ENCODE results near the gene PEAK1. TPM values are rescaled to one million over a fixed set of nuclear protein-coding genes. Genes with fewer than 3 reads are reported as not detected.

PEAK1 gene
- polyA plus RNA-seq, 1 experiment = 52.1 TPM

DNA sequence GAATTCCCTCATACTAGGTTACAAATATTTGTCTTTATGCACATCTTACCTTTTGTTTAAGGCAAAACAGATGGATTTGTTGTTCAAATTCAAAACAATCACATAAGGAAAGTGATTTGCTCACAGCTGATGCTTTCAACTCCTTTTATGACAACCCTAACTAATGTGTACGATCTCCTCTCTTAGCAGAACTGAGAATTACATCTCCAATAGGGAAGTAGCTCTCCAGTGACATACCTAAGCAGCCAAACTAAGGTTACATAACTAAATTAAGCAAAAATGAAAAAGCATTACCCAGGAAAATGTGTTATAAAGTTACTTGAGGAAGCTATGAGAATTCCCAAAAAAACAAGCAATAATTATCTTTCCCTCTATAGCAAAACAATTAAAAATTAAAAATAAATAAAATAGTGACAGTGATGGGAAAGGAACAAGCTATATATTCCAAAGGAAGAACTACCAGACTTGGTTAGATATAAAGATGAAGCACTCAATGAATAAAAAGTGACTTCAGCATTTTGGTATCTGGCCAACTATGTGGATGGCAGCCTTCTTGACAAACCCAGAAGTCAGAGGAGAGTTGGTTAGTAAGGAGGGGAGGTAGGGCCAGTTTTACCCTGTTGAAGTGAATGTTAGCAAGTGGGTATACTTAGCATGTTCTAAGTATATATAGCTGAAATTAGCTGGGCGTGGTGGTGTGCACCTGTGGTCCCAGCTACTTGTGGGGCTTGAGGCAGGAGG, 32.4 kb downstream of the PEAK1 start:
- ChIA-PET CTCF (no interaction called here), POLR2A (no interaction called here)
- DNase-seq (ENCODE audit: low read depth, low spot score) = no peak
- no peaks in the 10 kb centered on the region for H3K27me3 ChIP-seq (ENCODE audit: control insufficient read depth, insufficient read depth, low read length)
- H3K9me3 ChIP-seq (ENCODE audit: control insufficient read depth, insufficient read depth, low read length) = no peaks in the 10 kb centered on the region
- TF ChIP-seq, protein P1, sequence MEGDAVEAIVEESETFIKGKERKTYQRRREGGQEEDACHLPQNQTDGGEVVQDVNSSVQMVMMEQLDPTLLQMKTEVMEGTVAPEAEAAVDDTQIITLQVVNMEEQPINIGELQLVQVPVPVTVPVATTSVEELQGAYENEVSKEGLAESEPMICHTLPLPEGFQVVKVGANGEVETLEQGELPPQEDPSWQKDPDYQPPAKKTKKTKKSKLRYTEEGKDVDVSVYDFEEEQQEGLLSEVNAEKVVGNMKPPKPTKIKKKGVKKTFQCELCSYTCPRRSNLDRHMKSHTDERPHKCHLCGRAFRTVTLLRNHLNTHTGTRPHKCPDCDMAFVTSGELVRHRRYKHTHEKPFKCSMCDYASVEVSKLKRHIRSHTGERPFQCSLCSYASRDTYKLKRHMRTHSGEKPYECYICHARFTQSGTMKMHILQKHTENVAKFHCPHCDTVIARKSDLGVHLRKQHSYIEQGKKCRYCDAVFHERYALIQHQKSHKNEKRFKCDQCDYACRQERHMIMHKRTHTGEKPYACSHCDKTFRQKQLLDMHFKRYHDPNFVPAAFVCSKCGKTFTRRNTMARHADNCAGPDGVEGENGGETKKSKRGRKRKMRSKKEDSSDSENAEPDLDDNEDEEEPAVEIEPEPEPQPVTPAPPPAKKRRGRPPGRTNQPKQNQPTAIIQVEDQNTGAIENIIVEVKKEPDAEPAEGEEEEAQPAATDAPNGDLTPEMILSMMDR (IDR thresholded peaks at IDR 0.05; ENCODE audit: low read depth, low read length) = no peak
- no peak overlapping the region for H3K4me3 ChIP-seq (ENCODE audit: low read depth, low read length)
- no peak overlapping the region for H3K27ac ChIP-seq (ENCODE audit: low read depth, low read length)

DNA sequence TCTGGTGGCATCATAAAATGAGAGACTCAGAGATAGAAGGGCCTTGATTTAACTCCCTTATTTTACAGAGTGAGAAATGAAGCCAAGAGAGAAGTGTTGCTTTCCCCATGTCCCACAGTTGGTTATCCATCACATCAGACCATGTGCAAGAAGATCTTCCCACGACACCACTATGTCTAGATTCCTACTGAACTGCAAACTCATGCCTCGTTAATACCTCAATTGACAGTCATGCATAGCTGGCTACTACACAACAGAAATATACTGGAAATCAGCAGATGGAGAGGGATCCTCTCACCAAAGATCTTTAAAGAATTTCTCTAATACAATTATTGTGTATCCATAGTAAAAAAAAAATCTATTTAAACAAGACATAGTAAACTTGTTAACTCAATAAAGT, 33.3 kb downstream of the PEAK1 start:
- POLR2A ChIA-PET = interaction anchor here (0.5 kb wide), 1 partner anchor 1753 kb away, joined by 8 read pairs; no protein-coding TSS in a partner anchor

DNA sequence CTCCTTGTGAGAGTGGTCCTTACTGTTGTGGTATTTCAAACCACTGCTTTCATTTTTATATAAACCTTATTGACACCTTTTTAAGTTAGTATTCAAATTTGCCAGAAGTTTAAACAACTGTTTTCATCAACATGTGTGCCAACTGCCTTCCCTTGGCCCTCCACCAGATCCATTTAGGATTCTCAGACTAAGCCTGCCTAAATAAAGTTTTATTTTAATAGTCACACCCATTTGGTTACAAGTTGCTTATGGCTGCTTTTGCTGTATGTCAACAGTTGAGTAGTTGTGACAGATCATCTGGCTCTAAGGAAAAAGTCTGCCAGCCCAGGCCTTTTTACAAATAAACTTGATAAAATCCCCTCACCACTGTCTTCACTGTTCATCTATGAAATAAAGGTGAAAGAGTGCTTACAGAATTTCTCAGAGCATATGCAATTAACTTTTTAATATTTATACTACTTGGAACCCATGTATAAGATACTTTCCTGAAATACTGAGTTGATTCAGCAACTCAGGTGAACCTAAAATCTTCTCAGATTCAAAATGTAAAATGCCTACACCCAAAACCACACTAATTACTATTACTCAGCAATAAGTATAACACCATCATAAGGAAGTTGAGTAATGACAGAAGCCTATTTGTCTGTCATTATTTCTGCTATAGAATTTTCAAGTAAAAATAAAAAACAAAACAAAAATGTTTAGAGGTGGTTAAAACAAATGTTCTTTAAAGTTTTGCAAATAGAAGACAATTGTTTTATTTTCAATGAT, 35.1 kb downstream of the PEAK1 start:
- no peak overlapping the region for H3K27ac ChIP-seq (ENCODE audit: low read depth, low read length)
- ChIA-PET POLR2A (no interaction called here), CTCF (interaction anchor here (0.9 to 1.0 kb wide), 2 partner anchors 17 to 158 kb away, joined by 3 read pairs; no protein-coding TSS in a partner anchor)
- H3K4me3 ChIP-seq (ENCODE audit: low read depth, low read length) = no peak overlapping the region
- no peak for DNase-seq (ENCODE audit: low read depth, low spot score)
- H3K27me3 ChIP-seq (ENCODE audit: control insufficient read depth, insufficient read depth, low read length) = no peaks in the 10 kb centered on the region
- H3K9me3 ChIP-seq (ENCODE audit: control insufficient read depth, insufficient read depth, low read length) = no peaks in the 10 kb centered on the region
- TF ChIP-seq, protein P1 (IDR thresholded peaks at IDR 0.05; ENCODE audit: low read depth, low read length) = no peak

More for the DNA sequence above, 33.3 kb downstream of the PEAK1 start:
- CTCF ChIA-PET = no interaction called here
- no peak overlapping the region for H3K27ac ChIP-seq (ENCODE audit: low read depth, low read length)
- no peaks in the 10 kb centered on the region for H3K9me3 ChIP-seq (ENCODE audit: control insufficient read depth, insufficient read depth, low read length)
- no peak for DNase-seq (ENCODE audit: low read depth, low spot score)
- H3K4me3 ChIP-seq (ENCODE audit: low read depth, low read length) = no peak overlapping the region
- TF ChIP-seq, protein P1 (IDR thresholded peaks at IDR 0.05; ENCODE audit: low read depth, low read length) = no peak
- no peaks in the 10 kb centered on the region for H3K27me3 ChIP-seq (ENCODE audit: control insufficient read depth, insufficient read depth, low read length)

DNA sequence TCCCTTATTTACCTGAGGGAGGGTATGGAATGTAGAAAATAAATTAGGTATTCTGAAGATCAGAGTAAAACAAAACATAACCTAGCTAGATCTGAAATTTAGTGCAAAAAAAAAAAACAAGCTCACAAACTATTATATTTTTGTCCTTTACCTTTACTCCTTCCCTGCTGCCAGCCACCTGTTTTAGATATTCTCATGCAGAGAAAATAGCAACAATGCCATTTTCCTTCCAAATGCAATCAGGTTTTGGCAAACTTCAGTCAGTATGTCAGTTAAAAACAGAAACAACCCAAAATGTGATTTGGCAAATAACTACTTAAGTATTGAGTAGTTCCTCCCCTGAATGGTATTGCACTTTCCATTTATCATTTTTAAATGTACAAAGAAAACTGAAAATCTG, 35.8 kb downstream of the PEAK1 start:
- POLR2A ChIA-PET = no interaction called here

More for the DNA sequence above, 35.8 kb downstream of the PEAK1 start:
- CTCF ChIA-PET = interaction anchor here (0.9 to 1.0 kb wide), 2 partner anchors 17 to 159 kb away, joined by 3 read pairs; no protein-coding TSS in a partner anchor
- H3K27ac ChIP-seq (ENCODE audit: low read depth, low read length) = no peak overlapping the region
- no peak for DNase-seq (ENCODE audit: low read depth, low spot score)
- no peaks in the 10 kb centered on the region for H3K9me3 ChIP-seq (ENCODE audit: control insufficient read depth, insufficient read depth, low read length)
- no peaks in the 10 kb centered on the region for H3K27me3 ChIP-seq (ENCODE audit: control insufficient read depth, insufficient read depth, low read length)
- TF ChIP-seq, protein P1 (IDR thresholded peaks at IDR 0.05; ENCODE audit: low read depth, low read length) = no peak
- no peak overlapping the region for H3K4me3 ChIP-seq (ENCODE audit: low read depth, low read length)

Measured in AG04450 (cell line).